GM20431 (cell line): Measurements from ENCODE around the gene SGK1.
"Not testable (repeated sequence)": the region's sequence is repeated elsewhere in the genome, so short reads cannot be mapped to it uniquely, and the experiment has no call there.

Source experiments
- in situ Hi-C: fragments of 300-500 bp; cut with MseI, MboI; formaldehyde crosslinking; loops from one replicate; pipeline ENCODE4 v1.15.0; 2020; ENCODE audit warnings: low sequenced_read_pairs; ENCODE audit not compliant: unreplicated experiment

The SGK1 gene

GRCh38 chr6:134308800-134309199 is 9.1 kb downstream of the SGK1 start:
- in situ Hi-C loops = no loop called here

DNA sequence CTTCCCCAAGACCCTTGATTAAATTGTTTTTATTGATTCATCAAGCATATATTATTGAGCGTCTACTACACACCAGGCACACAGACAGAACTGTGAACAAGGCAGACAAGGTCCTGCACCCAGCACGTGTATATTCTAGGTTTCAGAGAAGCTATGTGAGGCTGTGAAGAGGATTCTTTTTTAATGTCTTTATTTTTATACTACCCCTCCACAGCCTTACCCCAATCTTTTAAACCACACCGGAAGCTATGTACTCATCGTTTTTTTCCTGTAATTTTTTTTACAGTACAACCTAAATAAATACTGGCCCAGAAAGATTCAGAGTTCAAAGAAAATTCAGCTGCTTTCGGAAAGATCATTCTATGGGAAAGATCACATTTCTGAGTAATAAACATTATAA is 10.0 kb downstream of the SGK1 start:
- in situ Hi-C loops = no loop called here

- in situ Hi-C loops = no loop called here
Observed at GRCh38 chr6:134307075-134307474, 10.8 kb downstream of the SGK1 start.

DNA sequence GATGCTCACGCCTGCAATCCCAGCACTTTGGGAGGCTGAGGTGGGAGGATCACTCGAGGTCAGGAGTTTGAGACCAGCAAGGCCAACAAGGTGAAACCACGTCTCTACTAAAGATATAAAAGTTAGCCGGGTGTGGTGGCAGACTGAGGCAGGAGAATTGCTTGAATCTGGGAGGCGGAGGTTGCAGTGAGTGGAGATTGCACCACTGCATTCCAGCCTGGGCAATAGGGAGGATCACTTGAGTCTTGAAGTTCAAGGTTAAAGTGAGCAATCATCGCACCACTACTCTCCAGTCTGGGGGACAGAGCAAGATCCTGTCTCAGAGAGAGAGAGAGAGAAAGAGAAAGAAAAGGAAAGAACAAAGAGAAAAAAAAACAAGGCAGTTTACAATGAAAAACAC is 13.5 kb downstream of the SGK1 start:
- in situ Hi-C loops = not testable (repeated sequence)

DNA sequence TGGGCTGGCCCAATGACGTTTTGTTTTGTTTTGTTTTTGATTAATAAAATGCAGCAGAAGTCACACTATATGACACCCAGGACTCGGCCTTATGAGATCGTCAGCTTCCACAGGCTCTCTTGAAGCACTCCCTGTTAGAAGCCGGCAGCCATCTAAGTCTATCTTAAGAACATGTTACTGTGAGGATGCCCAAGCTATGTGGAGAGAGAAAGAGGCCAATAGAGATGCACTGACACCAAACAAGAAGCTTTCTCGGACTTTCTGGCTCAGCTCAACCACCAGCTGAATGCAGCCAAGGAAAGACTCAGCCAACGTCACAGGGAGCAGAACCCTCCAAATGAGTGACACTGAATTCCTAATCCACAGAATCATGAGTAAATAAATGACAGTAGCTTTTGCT is 14.0 kb downstream of the SGK1 start:
- in situ Hi-C loops = no loop called here

GRCh38 chr6:134299236-134299635 is 18.7 kb downstream of the SGK1 start:
- in situ Hi-C loops = no loop called here

GRCh38 chr6:134296762-134297161 is 21.1 kb downstream of the SGK1 start:
- in situ Hi-C loops = no loop called here

- in situ Hi-C loops = no loop called here
Observed at GRCh38 chr6:134295953-134296553, 21.9 kb downstream of the SGK1 start.

DNA sequence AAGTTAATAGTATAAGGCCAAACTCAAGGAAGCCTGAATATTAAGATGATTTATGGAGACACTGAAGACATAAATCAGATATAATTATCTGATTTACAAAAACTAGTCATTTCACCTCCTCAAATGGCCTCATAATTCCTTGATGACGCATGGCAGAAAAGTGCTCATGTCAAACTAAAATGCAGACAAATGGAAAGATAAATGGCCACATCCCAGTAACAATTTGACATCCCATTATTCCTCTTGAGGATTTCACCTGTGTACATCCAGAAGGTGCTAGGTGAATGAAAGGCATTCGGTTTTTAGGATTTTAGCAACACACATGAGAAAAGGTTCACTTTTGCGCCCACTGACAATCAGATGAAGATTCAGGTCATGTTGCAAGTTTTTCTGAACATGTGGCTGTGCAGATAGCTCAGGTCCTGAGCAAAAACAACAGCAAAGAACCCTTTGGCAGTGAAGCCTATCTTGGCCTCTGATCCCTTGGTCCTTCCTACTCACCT is 24.2 kb downstream of the SGK1 start:
- in situ Hi-C loops = no loop called here

- in situ Hi-C loops = no loop called here
Observed at GRCh38 chr6:134291156-134291555, 26.8 kb downstream of the SGK1 start.

DNA sequence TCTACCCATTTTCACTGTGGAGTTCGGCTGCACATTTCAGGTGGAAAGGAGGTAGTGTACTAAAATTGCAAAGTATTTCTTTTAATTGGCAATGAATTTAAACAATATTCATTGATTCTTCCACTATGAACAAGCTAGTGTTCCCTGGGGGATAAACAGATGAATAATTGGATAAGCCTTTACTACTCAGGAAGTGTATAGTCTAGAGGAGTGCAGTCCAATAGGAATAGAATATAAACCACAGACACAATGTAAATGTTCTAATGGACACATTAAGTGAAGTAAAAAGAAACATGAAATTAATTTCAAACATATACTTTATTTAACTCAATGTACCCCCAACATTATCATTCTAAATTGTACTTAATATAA is 28.7 kb downstream of the SGK1 start:
- in situ Hi-C loops = no loop called here

DNA sequence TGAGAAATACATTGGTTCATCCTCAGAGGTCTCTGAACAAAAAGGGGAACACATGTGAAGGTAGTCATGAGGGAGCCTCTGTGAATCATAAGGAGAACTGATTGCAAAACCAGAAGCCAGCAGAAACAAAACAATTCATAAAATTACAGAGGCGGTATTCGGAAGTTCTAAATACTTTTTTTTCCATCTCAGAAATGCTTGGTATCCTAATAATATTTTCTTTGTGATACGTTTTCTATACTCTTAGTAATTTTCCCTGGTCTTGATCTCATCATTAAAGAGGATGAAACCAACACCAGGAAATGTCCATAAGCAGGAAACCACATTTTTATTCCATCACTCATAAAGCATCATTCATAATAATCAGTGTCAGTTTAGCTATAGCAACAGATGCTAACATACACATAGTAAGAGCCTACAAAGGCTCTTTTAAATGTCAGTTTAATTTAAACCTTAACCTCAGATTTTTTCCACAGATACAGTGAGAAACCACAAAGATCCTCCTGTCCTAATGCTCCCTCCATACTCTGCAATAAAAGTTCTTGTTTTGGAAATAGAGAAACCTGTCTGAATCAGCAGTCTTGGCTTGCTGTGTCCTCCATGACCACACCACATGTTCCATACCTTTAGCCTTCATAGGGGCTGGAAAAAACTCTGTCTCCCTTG is 29.2 kb downstream of the SGK1 start:
- in situ Hi-C loops = no loop called here

- in situ Hi-C loops = no loop called here
Observed at GRCh38 chr6:134287859-134288537, 29.9 kb downstream of the SGK1 start.

- in situ Hi-C loops = no loop called here
Observed at GRCh38 chr6:134282816-134283215, 35.1 kb downstream of the SGK1 start.

DNA sequence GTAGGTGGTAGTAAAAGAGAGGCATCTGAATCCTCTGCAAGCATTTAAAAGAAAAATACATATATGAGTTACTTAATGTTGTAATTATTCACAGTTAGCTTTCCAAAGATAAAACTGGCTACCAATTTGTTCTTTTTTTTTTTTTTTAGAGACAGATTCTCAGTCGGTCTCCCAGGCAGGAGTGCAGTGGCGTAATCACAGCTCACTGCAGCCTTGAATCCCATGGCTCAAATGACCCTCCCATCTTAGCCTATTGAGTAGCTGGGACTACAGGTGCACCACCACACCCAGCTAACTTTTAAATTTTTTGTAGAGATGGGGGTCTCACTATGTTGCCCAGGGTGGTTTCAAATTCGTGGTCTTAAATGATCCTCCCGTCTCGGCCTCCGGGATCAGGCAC is 36.5 kb downstream of the SGK1 start:
- in situ Hi-C loops = no loop called here

- in situ Hi-C loops = no loop called here
Observed at GRCh38 chr6:134278000-134278399, 39.9 kb downstream of the SGK1 start.

- in situ Hi-C loops = not testable (repeated sequence)
Observed at GRCh38 chr6:134276891-134277377, 41.0 kb downstream of the SGK1 start.

GRCh38 chr6:134272374-134272773 is 45.5 kb downstream of the SGK1 start:
- in situ Hi-C loops = no loop called here

- in situ Hi-C loops = no loop called here
Observed at GRCh38 chr6:134267917-134268361, 50.0 kb downstream of the SGK1 start.

GRCh38 chr6:134266776-134267175 is 51.1 kb downstream of the SGK1 start:
- in situ Hi-C loops = no loop called here

GRCh38 chr6:134261766-134262165 is 56.1 kb downstream of the SGK1 start:
- in situ Hi-C loops = no loop called here
